GM12878 (cell line): ENCODE data around the gene LRP1B. TPM values are rescaled to one million over a fixed set of nuclear protein-coding genes. Genes with fewer than 3 reads are reported as not detected.

Experiments used
- ATAC-seq: fragments of 200-7000 bp; cut with Tn5 transposase; 3 replicates; pipeline ENCODE4 v1.9.1; 2020; ENCODE audit warnings: mild to moderate bottlenecking, moderate library complexity
- BruUV-seq: library from RNA; stranded (reverse); fragments of 400-500 nt; replicated peaks from 2 replicates; lab custom pipeline; 2021; lab: Mats Ljungman, UMichigan
- CTCF ChIA-PET: fragments of 300-600 bp; sonication (Branson Sonifier 250); formaldehyde crosslinking; extraction: SDS; loops from one replicate; lab custom pipeline; 2021; ENCODE audit warnings: inconsistent platforms; lab: Yijun Ruan, JAX
- POLR2A ChIA-PET: fragments of 350-600 bp; formaldehyde crosslinking; extraction: SDS; loops from one replicate; lab custom pipeline; 2021; ENCODE audit warnings: inconsistent platforms; lab: Charles Lee
- RAD21 ChIA-PET: fragments of 300-600 bp; sonication (Branson Sonifier 250); formaldehyde crosslinking; loops from one replicate; lab custom pipeline; 2023; ENCODE audit warnings: antibody characterized with exemption; ENCODE audit not compliant: unreplicated experiment; lab: Charles Lee
- SMC1A ChIA-PET: fragments of 300-600 bp; sonication (Branson Sonifier 250); formaldehyde crosslinking; loops from one replicate; lab custom pipeline; 2023; ENCODE audit not compliant: unreplicated experiment, uncharacterized antibody; lab: Charles Lee
- DNase-seq: peaks from one replicate; pipeline ENCODE4 v3.0.0-alpha.2; 2011; ENCODE audit warnings: low read depth, low spot score
- FAIRE-seq: peaks from 3 replicates; lab custom pipeline; 2011; peaks lifted over from hg19 to GRCh38; lab: Jason Lieb, UNC
- H2AFZ ChIP-seq: 2 replicates; pipeline ENCODE4 v1.6.0; 2011; ENCODE audit warnings: low read depth, low read length, control low read depth; ENCODE audit not compliant: control insufficient read depth
- H3K27ac ChIP-seq: 2 replicates; pipeline ENCODE4 v1.5.1; 2011; ENCODE audit warnings: control low read depth; ENCODE audit not compliant: control insufficient read depth, insufficient read depth
- H3K27me3 ChIP-seq, 2 experiments: replicated peaks in 1 of 2; 2 replicates each; pipeline versions ENCODE4 v1.6.0 to v1.6.1; 2011; ENCODE audit warnings: low read length in 1 of 2; ENCODE audit not compliant: control insufficient read depth in 2 of 2, insufficient read depth in 2 of 2
- H3K36me3 ChIP-seq, 2 experiments: 2 replicates each; pipeline ENCODE4 v1.5.1; 2011; ENCODE audit warnings: low read length in 1 of 2; ENCODE audit not compliant: control insufficient read depth in 2 of 2, insufficient read depth in 2 of 2
- H3K4me1 ChIP-seq: 2 replicates; pipeline ENCODE4 v1.6.1; 2011; ENCODE audit warnings: mild to moderate bottlenecking, low read length, moderate library complexity, mixed read lengths; ENCODE audit not compliant: control insufficient read depth, insufficient read depth
- H3K4me2 ChIP-seq: 2 replicates; pipeline ENCODE4 v1.6.0; 2011; ENCODE audit warnings: control low read depth; ENCODE audit not compliant: control insufficient read depth, insufficient read depth
- H3K4me3 ChIP-seq: fragments of 200-600 bp; sonication (generic); 2 replicates; pipeline ENCODE4 v1.5.1; 2016
- H3K79me2 ChIP-seq: 2 replicates; pipeline ENCODE4 v1.6.0; 2011; ENCODE audit warnings: low read length; ENCODE audit not compliant: control insufficient read depth, insufficient read depth
- H3K9ac ChIP-seq: 2 replicates; pipeline ENCODE4 v1.8.0; 2011; ENCODE audit warnings: low read length, control low read depth, mixed read lengths; ENCODE audit not compliant: control insufficient read depth, insufficient read depth
- H3K9me3 ChIP-seq: replicated peaks from 3 replicates; pipeline ENCODE4 v1.5.1; 2011; ENCODE audit warnings: mild to moderate bottlenecking, low read length; ENCODE audit not compliant: control insufficient read depth, insufficient read depth
- H4K20me1 ChIP-seq: 2 replicates; pipeline ENCODE4 v1.6.0; 2011; ENCODE audit not compliant: control insufficient read depth, insufficient read depth
- BACH1 ChIP-seq: fragments of 450-650 bp; IDR thresholded peaks from 2 replicates; pipeline ENCODE4 v1.6.1; 2017; ENCODE audit warnings: mild to moderate bottlenecking, borderline replicate concordance
- CHD2 ChIP-seq: IDR thresholded peaks from 2 replicates; pipeline ENCODE4 v1.6.1; 2011; ENCODE audit warnings: low read depth, low read length, improper control_type of control experiment, borderline replicate concordance
- CHD4 ChIP-seq: fragments of 200-600 bp; sonication (generic); IDR thresholded peaks from 2 replicates; pipeline ENCODE4 v1.6.1; 2016; ENCODE audit warnings: mild to moderate bottlenecking
- ETV6 ChIP-seq, 2 experiments: fragments of 450-650 bp in 1 of 2; IDR thresholded peaks in 1 of 2; conservative IDR thresholded peaks in 1 of 2; 2 replicates each; pipeline ENCODE4 v1.6.1; 2014; ENCODE audit warnings: antibody characterized with exemption in 1 of 2, borderline replicate concordance in 1 of 2, low read depth in 1 of 2, mild to moderate bottlenecking in 1 of 2, moderate library complexity in 1 of 2
- IKZF2 ChIP-seq, 2 experiments: fragments of 450-650 bp; IDR thresholded peaks; 2 replicates each; pipeline ENCODE4 v1.6.1; 2017; ENCODE audit warnings: mild to moderate bottlenecking in 2 of 2, moderate library complexity in 2 of 2
- JUND ChIP-seq: IDR thresholded peaks from 2 replicates; pipeline ENCODE4 v1.6.1; 2012; ENCODE audit warnings: low read depth, mild to moderate bottlenecking, low read length, improper control_type of control experiment, moderate library complexity
- MEF2B ChIP-seq: fragments of 450-650 bp; IDR thresholded peaks from 2 replicates; pipeline ENCODE4 v1.6.1; 2018; ENCODE audit warnings: mild to moderate bottlenecking, moderate library complexity; ENCODE audit not compliant: partially characterized antibody, poor library complexity, severe bottlenecking
- MXI1 ChIP-seq: fragments of 150-350 bp; IDR thresholded peaks from 2 replicates; pipeline ENCODE4 v1.6.1; 2011; ENCODE audit warnings: low read depth, mild to moderate bottlenecking, inconsistent platforms, low read length, improper control_type of control experiment
- PML ChIP-seq: IDR thresholded peaks from 2 replicates; pipeline ENCODE4 v1.6.1; 2012; ENCODE audit warnings: low read length, inconsistent platforms
- SP1 ChIP-seq: IDR thresholded peaks from one replicate; pipeline ENCODE4 v1.6.1; 2011; ENCODE audit warnings: low read depth, low read length
- SRF ChIP-seq, 2 experiments: IDR thresholded peaks; 2 replicates each; pipeline ENCODE4 v1.6.1; 2011; ENCODE audit warnings: low read depth in 2 of 2, low read length in 2 of 2, mild to moderate bottlenecking in 1 of 2, moderate library complexity in 1 of 2
- TARDBP ChIP-seq: IDR thresholded peaks from 2 replicates; pipeline ENCODE4 v1.6.1; 2016; ENCODE audit warnings: borderline replicate concordance
- ZZZ3 ChIP-seq: IDR thresholded peaks from 2 replicates; pipeline ENCODE4 v1.6.1; 2011; ENCODE audit warnings: low read depth; ENCODE audit not compliant: control insufficient read depth, insufficient read length
- WGBS: methylation state at CpG from one replicate; pipeline ENCODE4 v1.1.6; 2016; ENCODE audit warnings: low lambda C conversion rate; ENCODE audit not compliant: insufficient replicate concordance, insufficient coverage; ENCODE audit errors: missing lambda C conversion rate; 5-methylcytosine and 5-hydroxymethylcytosine counted together
- in situ Hi-C: fragments of 300-500 bp; cut with MboI; formaldehyde crosslinking; loops from 9 replicates; pipeline ENCODE4 v1.14.3; 2018; ENCODE audit warnings: mixed read lengths
- intact Hi-C: fragments of 100-400 bp; cut with micrococcal nuclease; formaldehyde crosslinking; loops from one replicate; pipeline ENCODE4 v1.14.2; 2022; ENCODE audit not compliant: unreplicated experiment
- polyA plus RNA-seq, 11 experiments: library from polyadenylated mRNA; depleted of rRNA in 4 of 11; unstranded in 6 of 11; stranded (reverse) in 5 of 11; fragments of >200 nt; fragmentation: Nextera tagmentation in 4 of 11; fragmentation: Illumina TruSeq in 1 of 11; extraction: Ambion mirVana in 4 of 11; extraction: Trizol in 1 of 11; gene quantifications; 1 replicate in 1 of 11; 2 replicates in 10 of 11; pipeline versions ENCODE4 v1.2.1 to v1.2.3, GENCODE V29; 2011 to 2016; ENCODE audit warnings: inconsistent platforms in 2 of 11, missing spikeins in 2 of 11, low read depth in 1 of 11
- total RNA-seq, 4 experiments: library from RNA; depleted of rRNA in 3 of 4; stranded (reverse); fragments of >200 nt in 3 of 4; fragmentation: Illumina TruSeq in 1 of 4; extraction: Trizol in 1 of 4; gene quantifications; 2 replicates each; pipeline versions ENCODE4 v1.2.1 to v1.2.3, GENCODE V29; 2013 to 2021
- TF ChIP-seq, protein P1 (sequence below): fragments of 450-650 bp; IDR thresholded peaks from 2 replicates; pipeline ENCODE4 v1.6.1; 2017; ENCODE audit warnings: low read depth, mild to moderate bottlenecking, moderate library complexity
- TF ChIP-seq, protein P2 (sequence below): fragments of 450-650 bp; IDR thresholded peaks from 2 replicates; pipeline ENCODE4 v1.6.1; 2017; ENCODE audit warnings: mild to moderate bottlenecking, moderate library complexity
- TF ChIP-seq, protein P3 (sequence below): IDR thresholded peaks from 2 replicates; pipeline ENCODE4 v1.6.1; 2011; ENCODE audit warnings: mild to moderate bottlenecking, low read depth, low read length, moderate library complexity; ENCODE audit not compliant: insufficient replicate concordance

LRP1B gene
- total and polyA plus RNA-seq, 10 of the 15 experiments (the other 5 are each of a cell fraction or from before 2014, with no cell fraction given) = under 0.01 to 0.06 (median 0.03) TPM; not detected in 5

DNA sequence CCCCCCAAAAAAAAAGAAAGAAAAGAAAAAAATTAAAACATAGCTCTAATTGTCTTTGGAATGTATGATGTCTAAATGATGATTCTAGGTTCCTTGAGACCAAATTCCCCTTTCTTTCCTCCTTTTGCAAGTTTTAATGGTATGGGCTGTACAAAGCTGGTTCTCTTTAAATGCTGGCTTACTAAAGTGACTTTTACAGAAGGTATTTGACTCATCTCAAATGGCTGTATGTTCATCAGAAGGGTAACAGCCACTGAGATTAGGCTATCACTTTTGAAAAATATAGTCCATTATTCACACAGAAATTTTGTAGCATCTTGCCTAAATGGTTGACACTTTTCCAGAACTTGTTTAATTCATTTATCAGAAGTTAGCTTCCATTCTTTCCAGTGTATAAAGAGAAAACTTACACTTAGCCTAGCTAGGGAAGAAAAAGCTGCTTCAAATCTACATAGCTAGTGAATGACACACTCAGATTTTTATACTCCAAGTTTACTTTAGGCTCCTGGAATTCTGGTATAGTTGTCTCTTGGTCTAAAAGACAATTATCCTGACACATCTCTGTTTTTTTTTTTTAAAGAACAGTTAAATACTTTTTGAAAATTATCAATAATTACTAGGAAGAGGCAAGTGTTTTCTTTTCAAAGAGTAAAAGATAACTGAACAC, 622.6 kb downstream of the LRP1B start (continued):
- no peak for TF ChIP-seq ETV6 (conservative IDR thresholded peaks at IDR 0.05 in 1 of 2, IDR thresholded peaks at IDR 0.05 in 1 of 2; ENCODE audit: borderline replicate concordance in 1 of 2, low read depth in 1 of 2)
- TF ChIP-seq MEF2B = no peak
- TF ChIP-seq BACH1 = no peak
- TF ChIP-seq ZZZ3 = no peak
- no peak for TF ChIP-seq SP1
- TF ChIP-seq, all 136 proteins: peak for 0

DNA sequence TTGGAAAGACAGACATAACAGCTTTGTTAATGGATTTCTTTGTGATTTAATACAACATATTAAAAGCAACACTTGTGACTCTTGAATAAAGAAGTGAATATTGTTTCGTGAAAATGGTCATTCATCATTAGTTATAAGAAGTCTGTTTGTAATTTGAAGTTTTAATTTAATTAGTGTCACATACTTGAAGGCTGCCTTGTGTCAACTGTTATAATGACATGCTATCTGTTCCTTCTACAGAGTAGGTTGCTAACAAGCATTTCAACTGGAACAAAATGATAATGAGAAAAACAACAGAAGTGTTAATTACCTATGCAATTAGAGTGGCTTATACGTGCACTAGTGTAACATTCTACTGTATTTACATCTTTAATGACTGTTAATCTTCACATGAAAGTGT, 624.7 kb downstream of the LRP1B start:
- FAIRE-seq = no peak
- Histone ChIP-seq H3K27me3 (no peaks in the 10 kb centered on the region), H3K4me3 (no peak overlapping the region), H2AFZ (no peak overlapping the region), H4K20me1 (no peaks in the 10 kb centered on the region), H3K4me1 (no peaks in the 10 kb centered on the region), H3K9ac (no peak overlapping the region), H3K79me2 (no peaks in the 10 kb centered on the region), H3K4me2 (no peak overlapping the region), H3K27ac (no peak overlapping the region), H3K9me3 (no peaks in the 10 kb centered on the region), H3K36me3 (no peaks in the 10 kb centered on the region)
- ChIA-PET POLR2A (no interaction called here), CTCF (no interaction called here), SMC1A (no interaction called here), RAD21 (no interaction called here)
- DNase-seq = no peak
- ATAC-seq = no peak
- intact Hi-C loops = no loop called here
- in situ Hi-C loops = no loop called here
- no TSS peak for BruUV-seq
- 2% methylated on average over 2 of the region's 2 CpGs for WGBS
- TF ChIP-seq MXI1 (no peak), BACH1 (no peak), TARDBP (no peak), CHD2 (no peak), IKZF2 (IDR thresholded peaks at IDR 0.05) (no peak), MEF2B (no peak), JUND (no peak), PML (no peak), SRF (IDR thresholded peaks at IDR 0.05; ENCODE audit: low read depth in 2 of 2, low read length in 2 of 2) (no peak), CHD4 (no peak)
- TF ChIP-seq, protein P1, sequence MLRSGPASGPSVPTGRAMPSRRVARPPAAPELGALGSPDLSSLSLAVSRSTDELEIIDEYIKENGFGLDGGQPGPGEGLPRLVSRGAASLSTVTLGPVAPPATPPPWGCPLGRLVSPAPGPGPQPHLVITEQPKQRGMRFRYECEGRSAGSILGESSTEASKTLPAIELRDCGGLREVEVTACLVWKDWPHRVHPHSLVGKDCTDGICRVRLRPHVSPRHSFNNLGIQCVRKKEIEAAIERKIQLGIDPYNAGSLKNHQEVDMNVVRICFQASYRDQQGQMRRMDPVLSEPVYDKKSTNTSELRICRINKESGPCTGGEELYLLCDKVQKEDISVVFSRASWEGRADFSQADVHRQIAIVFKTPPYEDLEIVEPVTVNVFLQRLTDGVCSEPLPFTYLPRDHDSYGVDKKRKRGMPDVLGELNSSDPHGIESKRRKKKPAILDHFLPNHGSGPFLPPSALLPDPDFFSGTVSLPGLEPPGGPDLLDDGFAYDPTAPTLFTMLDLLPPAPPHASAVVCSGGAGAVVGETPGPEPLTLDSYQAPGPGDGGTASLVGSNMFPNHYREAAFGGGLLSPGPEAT = no peak
- TF ChIP-seq, protein P2, sequence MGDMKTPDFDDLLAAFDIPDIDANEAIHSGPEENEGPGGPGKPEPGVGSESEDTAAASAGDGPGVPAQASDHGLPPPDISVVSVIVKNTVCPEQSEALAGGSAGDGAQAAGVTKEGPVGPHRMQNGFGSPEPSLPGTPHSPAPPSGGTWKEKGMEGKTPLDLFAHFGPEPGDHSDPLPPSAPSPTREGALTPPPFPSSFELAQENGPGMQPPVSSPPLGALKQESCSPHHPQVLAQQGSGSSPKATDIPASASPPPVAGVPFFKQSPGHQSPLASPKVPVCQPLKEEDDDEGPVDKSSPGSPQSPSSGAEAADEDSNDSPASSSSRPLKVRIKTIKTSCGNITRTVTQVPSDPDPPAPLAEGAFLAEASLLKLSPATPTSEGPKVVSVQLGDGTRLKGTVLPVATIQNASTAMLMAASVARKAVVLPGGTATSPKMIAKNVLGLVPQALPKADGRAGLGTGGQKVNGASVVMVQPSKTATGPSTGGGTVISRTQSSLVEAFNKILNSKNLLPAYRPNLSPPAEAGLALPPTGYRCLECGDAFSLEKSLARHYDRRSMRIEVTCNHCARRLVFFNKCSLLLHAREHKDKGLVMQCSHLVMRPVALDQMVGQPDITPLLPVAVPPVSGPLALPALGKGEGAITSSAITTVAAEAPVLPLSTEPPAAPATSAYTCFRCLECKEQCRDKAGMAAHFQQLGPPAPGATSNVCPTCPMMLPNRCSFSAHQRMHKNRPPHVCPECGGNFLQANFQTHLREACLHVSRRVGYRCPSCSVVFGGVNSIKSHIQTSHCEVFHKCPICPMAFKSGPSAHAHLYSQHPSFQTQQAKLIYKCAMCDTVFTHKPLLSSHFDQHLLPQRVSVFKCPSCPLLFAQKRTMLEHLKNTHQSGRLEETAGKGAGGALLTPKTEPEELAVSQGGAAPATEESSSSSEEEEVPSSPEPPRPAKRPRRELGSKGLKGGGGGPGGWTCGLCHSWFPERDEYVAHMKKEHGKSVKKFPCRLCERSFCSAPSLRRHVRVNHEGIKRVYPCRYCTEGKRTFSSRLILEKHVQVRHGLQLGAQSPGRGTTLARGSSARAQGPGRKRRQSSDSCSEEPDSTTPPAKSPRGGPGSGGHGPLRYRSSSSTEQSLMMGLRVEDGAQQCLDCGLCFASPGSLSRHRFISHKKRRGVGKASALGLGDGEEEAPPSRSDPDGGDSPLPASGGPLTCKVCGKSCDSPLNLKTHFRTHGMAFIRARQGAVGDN = no peak
- TF ChIP-seq, protein P3, sequence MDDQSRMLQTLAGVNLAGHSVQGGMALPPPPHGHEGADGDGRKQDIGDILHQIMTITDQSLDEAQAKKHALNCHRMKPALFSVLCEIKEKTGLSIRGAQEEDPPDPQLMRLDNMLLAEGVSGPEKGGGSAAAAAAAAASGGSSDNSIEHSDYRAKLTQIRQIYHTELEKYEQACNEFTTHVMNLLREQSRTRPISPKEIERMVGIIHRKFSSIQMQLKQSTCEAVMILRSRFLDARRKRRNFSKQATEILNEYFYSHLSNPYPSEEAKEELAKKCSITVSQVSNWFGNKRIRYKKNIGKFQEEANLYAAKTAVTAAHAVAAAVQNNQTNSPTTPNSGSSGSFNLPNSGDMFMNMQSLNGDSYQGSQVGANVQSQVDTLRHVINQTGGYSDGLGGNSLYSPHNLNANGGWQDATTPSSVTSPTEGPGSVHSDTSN = no peak
